ENCODE measurements around the gene DNAJA2. TPM values are rescaled to one million over a fixed set of nuclear protein-coding genes. Genes with fewer than 3 reads are reported as not detected.
A peak's percentile ranks its signal among the peaks of the same experiment; 100 is the strongest.

Gene DNAJA2
- total RNA-seq, 1 donor from 2014 or later: 76.1 TPM

DNA sequence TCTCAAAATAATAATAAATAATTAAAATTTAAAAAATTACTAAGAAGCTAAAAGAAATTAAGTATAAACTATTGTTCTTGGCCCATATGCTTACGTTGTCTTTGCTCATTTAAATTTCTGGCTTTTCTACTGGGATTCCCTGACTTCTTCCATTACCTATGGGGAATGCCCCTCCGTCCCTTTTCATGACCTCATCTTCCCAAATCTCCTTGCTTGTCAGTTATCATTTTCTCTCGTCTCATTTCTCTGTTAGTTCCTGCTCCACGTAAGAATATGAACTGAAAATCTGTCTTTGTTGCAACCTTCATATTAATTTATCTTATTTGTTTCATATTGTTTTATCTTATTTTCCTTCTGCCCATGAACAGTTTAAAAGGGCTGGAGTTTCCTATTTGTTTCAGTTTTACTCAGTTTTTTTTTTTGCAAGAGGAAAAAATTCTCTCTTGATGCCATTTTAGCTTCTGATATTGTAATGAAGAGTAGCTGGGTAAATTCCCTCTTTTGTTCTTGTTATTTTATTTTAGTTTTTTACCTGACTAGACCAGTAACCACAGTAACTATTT, 2.5 kb upstream of the DNAJA2 start:
- no peak overlapping the region for H3K9ac ChIP-seq (ENCODE audit: low read length)
- FAIRE-seq (no peak), DNase-seq (ENCODE audit: low read depth) (no peak)
- H3K27me3 ChIP-seq (ENCODE audit: insufficient read depth, low read length): no peaks in the 10 kb centered on the region
- peaks cover 19% of the 10 kb centered on the region for H4K20me1 ChIP-seq (ENCODE audit: insufficient read depth, low read length)
- H3K79me2 ChIP-seq (ENCODE audit: insufficient read depth, low read length): peaks cover 27% of the 10 kb centered on the region
- Mint-ChIP-seq H3K9me3 (ENCODE audit: unreplicated experiment) (no peaks in the 10 kb centered on the region), H3K27me3 (ENCODE audit: low read depth, unreplicated experiment) (no peaks in the 10 kb centered on the region), H3K4me1 (ENCODE audit: low read depth, unreplicated experiment) (peaks cover 9% of the 10 kb centered on the region), H3K36me3 (ENCODE audit: low read depth, unreplicated experiment) (peaks cover 3% of the 10 kb centered on the region), H3K27ac (ENCODE audit: unreplicated experiment) (no peak overlapping the region), H3K4me3 (ENCODE audit: unreplicated experiment) (no peak overlapping the region)
- no peaks in the 10 kb centered on the region for H3K9me3 ChIP-seq (ENCODE audit: insufficient read depth, low read depth, low read length)
- no peak overlapping the region for H2AFZ ChIP-seq (ENCODE audit: low read depth, low read length)
- H3K27ac ChIP-seq (ENCODE audit: low read depth, low read length): no peak overlapping the region
- H3K4me1 ChIP-seq (ENCODE audit: insufficient read depth, low read length): peaks cover 15% of the 10 kb centered on the region
- TF ChIP-seq, protein P1, sequence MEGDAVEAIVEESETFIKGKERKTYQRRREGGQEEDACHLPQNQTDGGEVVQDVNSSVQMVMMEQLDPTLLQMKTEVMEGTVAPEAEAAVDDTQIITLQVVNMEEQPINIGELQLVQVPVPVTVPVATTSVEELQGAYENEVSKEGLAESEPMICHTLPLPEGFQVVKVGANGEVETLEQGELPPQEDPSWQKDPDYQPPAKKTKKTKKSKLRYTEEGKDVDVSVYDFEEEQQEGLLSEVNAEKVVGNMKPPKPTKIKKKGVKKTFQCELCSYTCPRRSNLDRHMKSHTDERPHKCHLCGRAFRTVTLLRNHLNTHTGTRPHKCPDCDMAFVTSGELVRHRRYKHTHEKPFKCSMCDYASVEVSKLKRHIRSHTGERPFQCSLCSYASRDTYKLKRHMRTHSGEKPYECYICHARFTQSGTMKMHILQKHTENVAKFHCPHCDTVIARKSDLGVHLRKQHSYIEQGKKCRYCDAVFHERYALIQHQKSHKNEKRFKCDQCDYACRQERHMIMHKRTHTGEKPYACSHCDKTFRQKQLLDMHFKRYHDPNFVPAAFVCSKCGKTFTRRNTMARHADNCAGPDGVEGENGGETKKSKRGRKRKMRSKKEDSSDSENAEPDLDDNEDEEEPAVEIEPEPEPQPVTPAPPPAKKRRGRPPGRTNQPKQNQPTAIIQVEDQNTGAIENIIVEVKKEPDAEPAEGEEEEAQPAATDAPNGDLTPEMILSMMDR (IDR thresholded peaks at IDR 0.05; ENCODE audit: insufficient read depth, low read depth, low read length): no peak
- TF ChIP-seq EZH2 (IDR thresholded peaks at IDR 0.05; ENCODE audit: insufficient read depth, low read length): no peak
- H3K4me2 ChIP-seq (ENCODE audit: low read length): no peak overlapping the region
- H3K36me3 ChIP-seq (ENCODE audit: insufficient read depth, low read length): no peaks in the 10 kb centered on the region
- no peak overlapping the region for H3K4me3 ChIP-seq (ENCODE audit: insufficient read depth, low read depth, low read length)

DNA sequence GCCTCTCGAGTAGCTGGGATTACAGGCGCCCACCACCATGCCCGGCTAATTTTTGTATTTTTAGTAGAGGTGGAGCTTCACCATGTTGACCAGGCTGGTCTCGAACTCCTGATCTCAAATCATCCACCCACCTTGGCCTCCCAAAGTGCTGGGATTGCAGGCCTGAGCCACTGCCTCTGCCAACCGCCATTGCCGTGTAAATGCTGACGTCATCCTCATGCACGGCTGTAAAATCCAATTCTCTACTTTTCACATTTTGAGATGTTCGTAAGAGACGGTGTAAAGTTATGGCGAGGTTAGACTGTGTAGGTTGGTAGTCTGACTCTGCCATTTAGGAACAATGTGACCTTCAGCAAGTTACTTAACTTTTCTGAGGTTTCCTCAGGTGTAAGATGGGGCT, 1.7 kb upstream of the DNAJA2 start:
- no peak overlapping the region for H3K4me3 ChIP-seq (ENCODE audit: insufficient read depth, low read depth, low read length)
- H3K27ac ChIP-seq (ENCODE audit: low read depth, low read length): no peak overlapping the region
- FAIRE-seq (no peak), DNase-seq (ENCODE audit: low read depth) (no peak)
- H4K20me1 ChIP-seq (ENCODE audit: insufficient read depth, low read length): peaks cover 25% of the 10 kb centered on the region
- no peaks in the 10 kb centered on the region for H3K9me3 ChIP-seq (ENCODE audit: insufficient read depth, low read depth, low read length)
- peaks cover 10% of the 10 kb centered on the region for H3K4me1 Mint-ChIP-seq (ENCODE audit: low read depth, unreplicated experiment)
- H3K4me3 Mint-ChIP-seq (ENCODE audit: unreplicated experiment): no peak overlapping the region
- peaks cover 5% of the 10 kb centered on the region for H3K36me3 Mint-ChIP-seq (ENCODE audit: low read depth, unreplicated experiment)
- peaks cover 34% of the 10 kb centered on the region for H3K79me2 ChIP-seq (ENCODE audit: insufficient read depth, low read length)
- peaks cover 1% of the 10 kb centered on the region for H3K36me3 ChIP-seq (ENCODE audit: insufficient read depth, low read length)
- no peak overlapping the region for H3K27ac Mint-ChIP-seq (ENCODE audit: unreplicated experiment)
- H3K27me3 ChIP-seq (ENCODE audit: insufficient read depth, low read length): no peaks in the 10 kb centered on the region
- H3K9me3 Mint-ChIP-seq (ENCODE audit: unreplicated experiment): no peaks in the 10 kb centered on the region
- H3K9ac ChIP-seq (ENCODE audit: low read length): no peak overlapping the region
- no peak overlapping the region for H2AFZ ChIP-seq (ENCODE audit: low read depth, low read length)
- TF ChIP-seq, protein P1 (IDR thresholded peaks at IDR 0.05; ENCODE audit: insufficient read depth, low read depth, low read length): no peak
- TF ChIP-seq EZH2 (IDR thresholded peaks at IDR 0.05; ENCODE audit: insufficient read depth, low read length): no peak
- H3K4me2 ChIP-seq (ENCODE audit: low read length): no peak overlapping the region
- no peaks in the 10 kb centered on the region for H3K27me3 Mint-ChIP-seq (ENCODE audit: low read depth, unreplicated experiment)
- H3K4me1 ChIP-seq (ENCODE audit: insufficient read depth, low read length): peaks cover 15% of the 10 kb centered on the region

DNA sequence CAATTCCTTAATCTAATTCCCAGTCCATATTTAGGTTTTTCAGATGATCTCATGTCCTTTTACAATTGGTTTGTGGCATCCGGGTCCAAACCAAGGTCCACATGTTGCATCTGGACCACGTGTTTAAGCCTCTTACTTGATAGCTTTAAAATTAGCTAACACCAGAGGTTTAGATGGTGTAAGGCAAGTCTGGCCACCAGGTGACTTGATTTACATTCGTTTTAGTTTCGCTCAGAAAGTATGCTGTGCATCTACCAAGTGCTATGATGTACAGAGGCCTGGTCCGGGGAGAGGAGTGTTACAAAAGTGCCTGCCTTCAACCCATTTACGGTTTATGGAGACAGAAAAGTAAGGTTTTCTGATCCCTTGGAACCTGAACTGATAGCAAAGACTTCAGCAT, 878 bp upstream of the DNAJA2 start:
- peak overlapping the region; percentile 94 for H3K9ac ChIP-seq (ENCODE audit: low read length)
- peaks cover 42% of the 10 kb centered on the region for H3K79me2 ChIP-seq (ENCODE audit: insufficient read depth, low read length)
- peak overlapping the region; percentile 93 for H2AFZ ChIP-seq (ENCODE audit: low read depth, low read length)
- H3K36me3 ChIP-seq (ENCODE audit: insufficient read depth, low read length): peaks cover 5% of the 10 kb centered on the region
- peak overlapping the region; percentile 91 for H3K4me3 Mint-ChIP-seq (ENCODE audit: unreplicated experiment)
- H3K27me3 ChIP-seq (ENCODE audit: insufficient read depth, low read length): no peaks in the 10 kb centered on the region
- H3K36me3 Mint-ChIP-seq (ENCODE audit: low read depth, unreplicated experiment): peaks cover 7% of the 10 kb centered on the region
- H3K27ac ChIP-seq (ENCODE audit: low read depth, low read length): peak overlapping the region; percentile 91
- H3K9me3 ChIP-seq (ENCODE audit: insufficient read depth, low read depth, low read length): no peaks in the 10 kb centered on the region
- peak overlapping the region; percentile 94 for H3K4me2 ChIP-seq (ENCODE audit: low read length)
- H3K4me1 Mint-ChIP-seq (ENCODE audit: low read depth, unreplicated experiment): peaks cover 10% of the 10 kb centered on the region
- TF ChIP-seq EZH2 (IDR thresholded peaks at IDR 0.05; ENCODE audit: insufficient read depth, low read length): no peak
- TF ChIP-seq, protein P1 (IDR thresholded peaks at IDR 0.05; ENCODE audit: insufficient read depth, low read depth, low read length): no peak
- H3K27me3 Mint-ChIP-seq (ENCODE audit: low read depth, unreplicated experiment): no peaks in the 10 kb centered on the region
- no peaks in the 10 kb centered on the region for H3K9me3 Mint-ChIP-seq (ENCODE audit: unreplicated experiment)
- H3K4me3 ChIP-seq (ENCODE audit: insufficient read depth, low read depth, low read length): peak overlapping the region; percentile 87
- no peak overlapping the region for H3K27ac Mint-ChIP-seq (ENCODE audit: unreplicated experiment)
- peaks cover 15% of the 10 kb centered on the region for H3K4me1 ChIP-seq (ENCODE audit: insufficient read depth, low read length)
- H4K20me1 ChIP-seq (ENCODE audit: insufficient read depth, low read length): peaks cover 32% of the 10 kb centered on the region
- no peak for DNase-seq (ENCODE audit: low read depth)
- FAIRE-seq: no peak
